HEK293 (cell line): ENCODE measurements around the gene ZNF664.

Experiments used
- CTCF ChIP-seq: fragments of 450-650 bp; formaldehyde crosslinking; IDR thresholded peaks from 2 replicates; pipeline ENCODE4 v1.5.1; 2016; ENCODE audit warnings: missing biosample characterization, missing genetic modification characterization
- ZNF707 ChIP-seq: fragments of 450-650 bp; formaldehyde crosslinking; IDR thresholded peaks from 2 replicates; pipeline ENCODE4 v1.5.1; 2016; ENCODE audit warnings: missing biosample characterization, missing genetic modification characterization

- TF ChIP-seq ZNF707 (tag by site-specific recombination) (no peak), CTCF (no peak)
Observed at GRCh38 chr12:124015494-124016461, 42.8 kb downstream of the ZNF664 start.
